Uterus (tissue), 2 donors: ENCODE data around the gene DLGAP1.

Source experiments
- CTCF ChIP-seq, 4 experiments: fragments of 200-600 bp in 2 of 4; fragments of 450-650 bp in 2 of 4; sonication (generic) in 2 of 4; IDR thresholded peaks; one replicate each; pipeline ENCODE4 v1.5.1; 2016 to 2019; ENCODE audit warnings: antibody characterized with exemption in 4 of 4, mild to moderate bottlenecking in 2 of 4, moderate library complexity in 1 of 4
- POLR2A ChIP-seq, 2 donors: fragments of 450-650 bp; IDR thresholded peaks; one replicate each; pipeline ENCODE4 v1.6.1; 2016; ENCODE audit warnings: antibody characterized with exemption in 2 of 2, mild to moderate bottlenecking in 1 of 2, moderate library complexity in 1 of 2

- TF ChIP-seq POLR2A (IDR thresholded peaks at IDR 0.05) (no peak), CTCF (IDR thresholded peaks at IDR 0.05) (no peak)
Measured at GRCh38 chr18:3921826-3922225, 533.3 kb downstream of the DLGAP1 start.
